ENCODE data around the gene LRRK1.

The LRRK1 gene

GRCh38 chr15:100947760-100948429 lies 28.7 kb downstream of the LRRK1 start:
- Histone ChIP-seq H3K9me3 (ENCODE audit: low read length) (0 out of 2 replicates have a peak, but pooled peaks cover 2% of the 10 kb centered on the region), H3F3A (ENCODE audit: insufficient read depth, low read length) (no peaks in the 10 kb centered on the region), H3K4me3 (ENCODE audit: low read depth, low read length, poor library complexity, severe bottlenecking) (no peak overlapping the region), H2AFZ (ENCODE audit: low read length) (no peak overlapping the region), H3K4me2 (ENCODE audit: low read length) (no peak overlapping the region), H3K27ac (ENCODE audit: low read depth, low read length, poor library complexity, severe bottlenecking) (no peak overlapping the region), H4K20me1 (ENCODE audit: insufficient read depth, low read length) (no peaks in the 10 kb centered on the region), H3K9me2 (ENCODE audit: low read depth, low read length) (no peaks in the 10 kb centered on the region), H3K79me2 (ENCODE audit: insufficient read depth, low read length) (peaks cover 15% of the 10 kb centered on the region; the same call in 1 of the 2 replicates), H3K9ac (ENCODE audit: low read length) (no peak overlapping the region), H3K27me3 (ENCODE audit: insufficient read depth, low read length) (no peaks in the 10 kb centered on the region), H3K4me1 (ENCODE audit: insufficient read depth, low read length, severe bottlenecking) (peaks cover 11% of the 10 kb centered on the region), H3K36me3 (ENCODE audit: insufficient read depth, low read length) (peaks cover 56% of the 10 kb centered on the region)
- TF ChIP-seq CTCF (IDR thresholded peaks at IDR 0.05; ENCODE audit: low read length) (no peak), EZH2 (IDR thresholded peaks at IDR 0.05; ENCODE audit: borderline replicate concordance, low read length) (no peak)

- H3K9me3 ChIP-seq (ENCODE audit: low read length): 0 out of 2 replicates have a peak, but pooled peaks cover 2% of the 10 kb centered on the region
- H3K4me3 ChIP-seq (ENCODE audit: low read depth, low read length, poor library complexity, severe bottlenecking): no peak overlapping the region
- no peaks in the 10 kb centered on the region for H3K9me2 ChIP-seq (ENCODE audit: low read depth, low read length)
- H3K27me3 ChIP-seq (ENCODE audit: insufficient read depth, low read length): no peaks in the 10 kb centered on the region
- H3K79me2 ChIP-seq (ENCODE audit: insufficient read depth, low read length): peaks cover 19% of the 10 kb centered on the region
- peaks cover 56% of the 10 kb centered on the region for H3K36me3 ChIP-seq (ENCODE audit: insufficient read depth, low read length)
- no peaks in the 10 kb centered on the region for H4K20me1 ChIP-seq (ENCODE audit: insufficient read depth, low read length)
- H2AFZ ChIP-seq (ENCODE audit: low read length): no peak overlapping the region
- peaks cover 6% of the 10 kb centered on the region for H3K4me1 ChIP-seq (ENCODE audit: insufficient read depth, low read length, severe bottlenecking)
- no peaks in the 10 kb centered on the region for H3F3A ChIP-seq (ENCODE audit: insufficient read depth, low read length)
- TF ChIP-seq EZH2 (IDR thresholded peaks at IDR 0.05; ENCODE audit: borderline replicate concordance, low read length) (no peak), CTCF (IDR thresholded peaks at IDR 0.05; ENCODE audit: low read length) (no peak)
- no peak overlapping the region for H3K4me2 ChIP-seq (ENCODE audit: low read length)
- no peak overlapping the region for H3K27ac ChIP-seq (ENCODE audit: low read depth, low read length, poor library complexity, severe bottlenecking)
- no peak overlapping the region for H3K9ac ChIP-seq (ENCODE audit: low read length)
Observed at GRCh38 chr15:100948430-100948762, 29.2 kb downstream of the LRRK1 start.

- Histone ChIP-seq H2AFZ (ENCODE audit: low read length) (no peak overlapping the region), H3K4me3 (ENCODE audit: low read depth, low read length, poor library complexity, severe bottlenecking) (no peak overlapping the region), H3K27ac (ENCODE audit: low read depth, low read length, poor library complexity, severe bottlenecking) (no peak overlapping the region), H3K27me3 (ENCODE audit: insufficient read depth, low read length) (no peaks in the 10 kb centered on the region), H3K4me1 (ENCODE audit: insufficient read depth, low read length, severe bottlenecking) (no peaks in the 10 kb centered on the region), H3K9me3 (ENCODE audit: low read length) (0 out of 2 replicates have a peak, but pooled peaks cover 2% of the 10 kb centered on the region), H3F3A (ENCODE audit: insufficient read depth, low read length) (no peaks in the 10 kb centered on the region), H3K9me2 (ENCODE audit: low read depth, low read length) (no peaks in the 10 kb centered on the region), H3K36me3 (ENCODE audit: insufficient read depth, low read length) (peaks cover 59% of the 10 kb centered on the region), H3K9ac (ENCODE audit: low read length) (no peak overlapping the region), H4K20me1 (ENCODE audit: insufficient read depth, low read length) (no peaks in the 10 kb centered on the region), H3K4me2 (ENCODE audit: low read length) (no peak overlapping the region), H3K79me2 (ENCODE audit: insufficient read depth, low read length) (peaks cover 30% of the 10 kb centered on the region)
- no peak for TF ChIP-seq CTCF (IDR thresholded peaks at IDR 0.05; ENCODE audit: low read length)
- TF ChIP-seq EZH2 (IDR thresholded peaks at IDR 0.05; ENCODE audit: borderline replicate concordance, low read length): no peak
Observed at GRCh38 chr15:100949691-100950090, 30.5 kb downstream of the LRRK1 start.
